Measurements from ENCODE around the gene NBPF6. TPM values are rescaled to one million over a fixed set of nuclear protein-coding genes. Genes with fewer than 3 reads are reported as not detected.
"Not testable (repeated sequence)": the region's sequence is repeated elsewhere in the genome, so short reads cannot be mapped to it uniquely, and the experiment has no call there.

The NBPF6 gene, protein sequence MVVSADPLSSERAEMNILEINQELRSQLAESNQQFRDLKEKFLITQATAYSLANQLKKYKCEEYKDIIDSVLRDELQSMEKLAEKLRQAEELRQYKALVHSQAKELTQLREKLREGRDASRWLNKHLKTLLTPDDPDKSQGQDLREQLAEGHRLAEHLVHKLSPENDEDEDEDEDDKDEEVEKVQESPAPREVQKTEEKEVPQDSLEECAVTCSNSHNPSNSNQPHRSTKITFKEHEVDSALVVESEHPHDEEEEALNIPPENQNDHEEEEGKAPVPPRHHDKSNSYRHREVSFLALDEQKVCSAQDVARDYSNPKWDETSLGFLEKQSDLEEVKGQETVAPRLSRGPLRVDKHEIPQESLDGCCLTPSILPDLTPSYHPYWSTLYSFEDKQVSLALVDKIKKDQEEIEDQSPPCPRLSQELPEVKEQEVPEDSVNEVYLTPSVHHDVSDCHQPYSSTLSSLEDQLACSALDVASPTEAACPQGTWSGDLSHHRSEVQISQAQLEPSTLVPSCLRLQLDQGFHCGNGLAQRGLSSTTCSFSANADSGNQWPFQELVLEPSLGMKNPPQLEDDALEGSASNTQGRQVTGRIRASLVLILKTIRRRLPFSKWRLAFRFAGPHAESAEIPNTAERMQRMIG
- total RNA-seq (2014; rRNA removed; shearing (Covaris generic)) = not detected in 2 replicates

- not testable (repeated sequence) for DNase-seq (ENCODE audit: low spot score)
These were observed at the start of gene NBPF6 for GRCh38 chr1:108450043-108450442. Gene NBPF6 (plus strand): TSS chr1:108450343. CDS start chr1:108450602, 259 bp downstream.

- DNase-seq (ENCODE audit: low spot score) = not testable (repeated sequence)
These were observed 38.9 kb upstream of the NBPF6 start for GRCh38 chr1:108411098-108411833.

GRCh38 chr1:108420129-108420528 is 30.0 kb upstream of the NBPF6 start:
- not testable (repeated sequence) for DNase-seq (ENCODE audit: low spot score)

GRCh38 chr1:108421061-108421916 is 28.9 kb upstream of the NBPF6 start:
- DNase-seq (ENCODE audit: low spot score) = not testable (repeated sequence)

GRCh38 chr1:108426877-108427276 is 23.3 kb upstream of the NBPF6 start:
- DNase-seq (ENCODE audit: low spot score) = not testable (repeated sequence)

DNA sequence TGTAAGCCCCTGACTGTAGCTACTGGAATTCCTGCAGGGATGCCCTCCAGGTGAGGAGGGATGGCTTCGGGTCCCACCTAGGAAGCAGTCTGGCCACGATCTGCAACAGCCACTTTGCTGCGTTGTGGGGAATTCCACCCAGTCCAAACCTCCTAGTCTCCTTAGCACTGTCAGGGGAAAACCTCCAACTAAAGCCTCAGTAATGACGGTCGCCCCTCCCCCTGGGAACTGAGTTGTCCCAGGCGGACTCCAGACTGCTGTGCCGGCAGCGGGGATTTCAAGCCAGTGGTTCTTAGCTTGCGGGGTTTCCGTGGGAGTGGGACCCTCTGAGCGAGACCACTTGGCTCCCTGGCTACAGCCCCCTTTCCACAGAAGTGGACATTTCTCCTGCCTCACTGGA is 18.1 kb upstream of the NBPF6 start:
- DNase-seq (ENCODE audit: low spot score) = not testable (repeated sequence)

- not testable (repeated sequence) for DNase-seq (ENCODE audit: low spot score)
These were observed 16.7 kb upstream of the NBPF6 start for GRCh38 chr1:108433404-108433803.

DNA sequence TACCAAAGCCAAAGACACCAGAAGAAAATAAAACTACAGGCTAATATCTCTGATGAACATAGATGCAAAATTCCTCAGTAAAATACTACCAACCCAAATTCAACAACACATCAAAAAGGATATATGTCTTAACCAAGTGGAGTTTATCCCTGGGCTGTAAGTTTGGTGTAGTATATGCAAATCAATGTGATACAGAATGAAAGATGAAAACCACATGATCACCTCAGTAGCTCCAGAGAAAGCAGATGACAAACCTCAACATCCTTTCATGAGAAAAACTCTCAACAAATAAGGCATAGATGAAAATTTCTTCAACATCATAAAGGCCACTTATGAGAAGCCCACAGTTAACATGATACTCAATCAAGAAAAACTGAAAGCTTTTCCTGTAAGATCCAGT is 11.6 kb upstream of the NBPF6 start:
- not testable (repeated sequence) for DNase-seq (ENCODE audit: low spot score)

- DNase-seq (ENCODE audit: low spot score) = not testable (repeated sequence)
These were observed 4.4 kb downstream of the NBPF6 start for GRCh38 chr1:108454521-108454920.

- DNase-seq (ENCODE audit: low spot score) = not testable (repeated sequence)
These were observed 8.5 kb downstream of the NBPF6 start for GRCh38 chr1:108458661-108459060.

DNA sequence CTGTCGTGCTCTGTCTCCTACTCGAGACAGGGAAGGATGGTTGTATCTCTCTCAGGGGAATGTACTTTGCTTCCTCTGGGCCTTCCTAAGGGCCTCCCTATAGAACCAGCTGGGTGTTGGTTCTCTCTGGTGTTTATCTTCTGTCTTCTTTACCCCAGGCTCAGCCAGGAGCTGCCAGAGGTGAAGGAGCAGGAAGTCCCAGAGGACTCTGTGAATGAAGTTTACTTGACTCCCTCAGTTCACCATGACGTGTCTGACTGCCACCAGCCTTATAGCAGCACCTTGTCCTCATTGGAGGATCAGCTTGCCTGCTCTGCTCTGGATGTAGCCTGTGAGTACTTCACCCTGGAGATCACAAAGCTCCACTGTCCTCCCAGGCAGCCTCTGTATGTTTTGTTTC is 11.6 kb downstream of the NBPF6 start:
- not testable (repeated sequence) for DNase-seq (ENCODE audit: low spot score)

- DNase-seq (ENCODE audit: low spot score) = not testable (repeated sequence)
These were observed 13.8 kb downstream of the NBPF6 start for GRCh38 chr1:108463962-108464361.

DNA sequence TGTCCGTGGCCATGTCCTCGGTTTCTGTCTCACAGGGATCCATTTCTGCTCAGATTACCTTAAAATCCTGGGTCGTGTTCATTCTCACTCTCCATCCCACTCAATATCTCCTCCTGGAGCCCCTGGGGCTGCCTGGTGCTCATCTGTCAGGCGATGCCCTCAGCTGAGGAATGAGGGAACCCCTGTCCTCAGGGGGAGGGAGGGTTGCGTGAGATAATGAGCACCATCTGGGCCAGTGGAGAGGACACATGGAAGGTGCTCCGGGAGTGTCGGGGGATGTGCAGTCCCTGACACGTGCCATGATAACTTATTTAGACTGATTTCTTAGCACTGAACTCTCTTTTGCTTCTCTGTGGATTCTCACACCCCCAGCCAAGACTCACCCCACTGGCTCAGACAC is 16.0 kb downstream of the NBPF6 start:
- DNase-seq (ENCODE audit: low spot score) = not testable (repeated sequence)

DNA sequence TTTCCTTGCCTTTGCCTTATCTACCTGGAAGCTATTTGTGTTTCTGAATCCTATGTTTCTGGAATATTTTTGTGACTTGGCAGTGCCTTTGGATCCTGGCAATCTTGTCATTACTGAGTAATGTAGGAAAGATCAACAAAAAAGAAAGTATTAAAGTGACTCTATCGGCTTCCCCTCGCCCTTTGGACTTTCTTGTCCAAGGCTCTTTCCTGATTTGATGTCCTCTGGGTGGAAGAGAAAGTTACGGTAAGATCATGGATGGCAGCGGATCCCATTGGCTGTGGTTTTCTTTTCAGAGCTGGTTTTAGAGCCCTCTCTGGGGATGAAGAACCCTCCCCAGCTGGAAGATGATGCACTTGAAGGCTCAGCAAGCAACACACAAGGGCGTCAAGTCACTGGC is 17.0 kb downstream of the NBPF6 start:
- DNase-seq (ENCODE audit: low spot score) = not testable (repeated sequence)

GRCh38 chr1:108470750-108471149 is 20.6 kb downstream of the NBPF6 start:
- not testable (repeated sequence) for DNase-seq (ENCODE audit: low spot score)

DNA sequence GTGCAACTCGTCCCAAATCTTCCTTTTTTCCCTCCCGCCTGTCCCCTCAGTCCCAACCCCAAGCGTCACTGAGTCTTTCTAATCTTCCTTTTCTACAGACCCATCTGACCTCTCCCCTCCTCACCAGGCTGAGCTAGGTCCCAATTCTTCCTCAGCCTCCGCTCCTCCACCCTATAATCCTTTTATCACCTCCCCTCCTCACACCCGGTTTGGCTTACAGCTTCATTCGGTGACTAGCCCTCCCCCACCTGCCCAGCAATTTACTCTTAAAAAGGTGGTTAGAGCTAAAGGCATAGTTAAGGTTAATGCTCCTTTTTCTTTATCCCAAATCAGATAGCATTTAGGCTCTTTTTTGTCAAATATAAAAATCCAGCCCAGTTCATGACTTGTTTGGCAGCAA is 24.4 kb downstream of the NBPF6 start:
- not testable (repeated sequence) for DNase-seq (ENCODE audit: low spot score)

GRCh38 chr1:108478429-108479015 is 28.4 kb downstream of the NBPF6 start:
- no peak for DNase-seq (ENCODE audit: low spot score)

DNA sequence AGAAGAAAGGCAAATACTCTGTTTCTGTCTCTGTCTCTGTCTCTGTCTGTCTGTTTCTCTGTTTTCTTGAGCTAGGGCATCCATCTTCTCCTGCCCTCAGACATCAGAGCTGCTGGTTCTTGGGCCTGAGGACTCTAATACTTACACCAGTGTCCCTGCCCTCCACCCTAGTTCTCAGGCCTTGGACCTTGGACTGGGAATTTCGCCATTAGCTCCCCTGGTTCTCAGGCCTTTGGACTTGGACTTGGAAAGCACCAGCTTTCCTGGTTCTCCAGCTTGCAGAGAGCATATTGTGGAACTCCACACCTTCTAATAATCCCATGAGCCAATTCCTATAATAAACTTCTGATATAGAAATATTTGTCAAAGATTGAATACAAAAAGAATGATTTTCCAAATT is 32.6 kb downstream of the NBPF6 start:
- no peak for DNase-seq (ENCODE audit: low spot score)

- DNase-seq (ENCODE audit: low spot score) = not testable (repeated sequence)
These were observed 35.8 kb downstream of the NBPF6 start for GRCh38 chr1:108485990-108486389.

DNA sequence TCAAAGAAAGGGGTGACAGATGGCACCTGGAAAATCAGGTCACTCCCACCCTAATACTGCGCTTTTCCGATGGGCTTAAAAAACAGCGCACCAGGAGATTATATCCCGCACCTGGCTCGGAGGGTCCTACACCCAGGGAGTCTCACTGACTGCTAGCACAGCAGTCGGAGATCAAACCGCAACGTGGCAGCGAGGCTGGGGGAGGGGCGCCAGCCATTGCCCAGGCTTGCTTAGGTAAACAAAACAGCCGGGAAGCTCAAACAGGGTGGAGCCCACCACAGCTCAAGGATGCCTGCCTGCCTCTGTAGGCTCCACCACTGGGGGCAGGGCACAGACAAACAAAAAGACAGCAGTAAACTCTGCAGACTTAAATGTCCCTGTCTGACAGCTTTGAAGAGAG is 36.6 kb downstream of the NBPF6 start:
- not testable (repeated sequence) for DNase-seq (ENCODE audit: low spot score)

GRCh38 chr1:108495008-108495407 is 44.9 kb downstream of the NBPF6 start:
- not testable (repeated sequence) for DNase-seq (ENCODE audit: low spot score)
